ENCODE measurements around the gene C19orf18.

The C19orf18 gene

GRCh38 chr19:57992841-57993240 lies 18.5 kb upstream of the C19orf18 start:
- no peaks in the 10 kb centered on the region for H3K27me3 Mint-ChIP-seq
- no peak overlapping the region for H3K27ac Mint-ChIP-seq
- H3K36me3 Mint-ChIP-seq (ENCODE audit: low read depth) = peaks cover 84% of the 10 kb centered on the region
- DNase-seq (no peak), ATAC-seq (no peak)
- H3K4me3 Mint-ChIP-seq = no peak overlapping the region
- H3K9me3 Mint-ChIP-seq = peaks cover 56% of the 10 kb centered on the region
- H3K4me1 Mint-ChIP-seq = no peaks in the 10 kb centered on the region

GRCh38 chr19:57978586-57979289 lies 4.4 kb upstream of the C19orf18 start:
- Mint-ChIP-seq H3K27me3 (no peaks in the 10 kb centered on the region), H3K4me1 (no peaks in the 10 kb centered on the region), H3K27ac (no peak overlapping the region), H3K9me3 (peaks cover 84% of the 10 kb centered on the region), H3K4me3 (no peak overlapping the region), H3K36me3 (ENCODE audit: low read depth) (peaks cover 93% of the 10 kb centered on the region)
- ATAC-seq (no peak), DNase-seq (no peak)

- no peak overlapping the region for H3K27ac Mint-ChIP-seq
- H3K4me1 Mint-ChIP-seq = no peaks in the 10 kb centered on the region
- H3K27me3 Mint-ChIP-seq = no peaks in the 10 kb centered on the region
- DNase-seq (no peak), ATAC-seq (no peak)
- H3K9me3 Mint-ChIP-seq = peaks cover 43% of the 10 kb centered on the region
- no peak overlapping the region for H3K4me3 Mint-ChIP-seq
- H3K36me3 Mint-ChIP-seq (ENCODE audit: low read depth) = peaks cover 40% of the 10 kb centered on the region
Measured at GRCh38 chr19:57964761-57965160, 9.6 kb downstream of the C19orf18 start.

- Mint-ChIP-seq H3K36me3 (ENCODE audit: low read depth) (peaks cover 35% of the 10 kb centered on the region), H3K4me1 (no peaks in the 10 kb centered on the region), H3K9me3 (peaks cover 48% of the 10 kb centered on the region), H3K27me3 (no peaks in the 10 kb centered on the region), H3K27ac (no peak overlapping the region), H3K4me3 (no peak overlapping the region)
- no peak for ATAC-seq
- no peak for DNase-seq
Measured at GRCh38 chr19:57961785-57962184, 12.5 kb downstream of the C19orf18 start.

- H3K27me3 Mint-ChIP-seq = no peaks in the 10 kb centered on the region
- H3K27ac Mint-ChIP-seq = no peak overlapping the region
- peaks cover 25% of the 10 kb centered on the region for H3K36me3 Mint-ChIP-seq (ENCODE audit: low read depth)
- peaks cover 35% of the 10 kb centered on the region for H3K9me3 Mint-ChIP-seq
- DNase-seq (no peak), ATAC-seq (no peak)
- H3K4me1 Mint-ChIP-seq = no peaks in the 10 kb centered on the region
- no peak overlapping the region for H3K4me3 Mint-ChIP-seq
Measured at GRCh38 chr19:57954996-57955395, 19.3 kb downstream of the C19orf18 start.

- ATAC-seq = no peak
- Mint-ChIP-seq H3K4me3 (no peak overlapping the region), H3K27me3 (no peaks in the 10 kb centered on the region), H3K36me3 (ENCODE audit: low read depth) (peaks cover 33% of the 10 kb centered on the region), H3K27ac (no peak overlapping the region), H3K9me3 (peaks cover 26% of the 10 kb centered on the region), H3K4me1 (peaks cover 23% of the 10 kb centered on the region)
- DNase-seq = no peak
Measured at GRCh38 chr19:57949702-57950101, 24.6 kb downstream of the C19orf18 start.

GRCh38 chr19:57949296-57949695 lies 25.0 kb downstream of the C19orf18 start:
- Mint-ChIP-seq H3K4me1 (peaks cover 23% of the 10 kb centered on the region), H3K4me3 (no peak overlapping the region), H3K9me3 (peaks cover 26% of the 10 kb centered on the region), H3K27me3 (no peaks in the 10 kb centered on the region), H3K36me3 (ENCODE audit: low read depth) (peaks cover 35% of the 10 kb centered on the region), H3K27ac (no peak overlapping the region)
- DNase-seq = no peak
- no peak for ATAC-seq

- Mint-ChIP-seq H3K4me1 (peaks cover 23% of the 10 kb centered on the region), H3K36me3 (ENCODE audit: low read depth) (peaks cover 50% of the 10 kb centered on the region), H3K4me3 (peak within 1 kb of the TSS; percentile 91), H3K9me3 (peaks cover 40% of the 10 kb centered on the region), H3K27ac (peak within 1 kb of the TSS; percentile 89), H3K27me3 (no peaks in the 10 kb centered on the region)
- ATAC-seq = peak; percentile 97
- DNase-seq = peak; percentile 92
Measured at GRCh38 chr19:57947419-57948134, 26.8 kb downstream of the C19orf18 start, which contains the start of gene ZNF256. ZNF256 (minus strand) TSS chr19:57947706; CDS start chr19:57947474, 232 bp downstream.

GRCh38 chr19:57947088-57947418 lies 27.3 kb downstream of the C19orf18 start:
- H3K27me3 Mint-ChIP-seq = no peaks in the 10 kb centered on the region
- H3K27ac Mint-ChIP-seq = peak overlapping the region; percentile 23
- DNase-seq (no peak), ATAC-seq (peak; percentile 6)
- peaks cover 23% of the 10 kb centered on the region for H3K4me1 Mint-ChIP-seq
- peaks cover 55% of the 10 kb centered on the region for H3K36me3 Mint-ChIP-seq (ENCODE audit: low read depth)
- H3K9me3 Mint-ChIP-seq = peaks cover 45% of the 10 kb centered on the region
- peak overlapping the region; percentile 91 for H3K4me3 Mint-ChIP-seq

- Mint-ChIP-seq H3K27ac (peak overlapping the region; percentile 24), H3K9me3 (peaks cover 49% of the 10 kb centered on the region), H3K36me3 (ENCODE audit: low read depth) (peaks cover 62% of the 10 kb centered on the region), H3K4me3 (peak overlapping the region; percentile 91), H3K27me3 (no peaks in the 10 kb centered on the region), H3K4me1 (peaks cover 23% of the 10 kb centered on the region)
- ATAC-seq (no peak), DNase-seq (no peak)
Measured at GRCh38 chr19:57946316-57946715, 28.0 kb downstream of the C19orf18 start.

GRCh38 chr19:57941593-57941992 lies 32.7 kb downstream of the C19orf18 start:
- Mint-ChIP-seq H3K9me3 (peaks cover 68% of the 10 kb centered on the region), H3K4me3 (no peak overlapping the region), H3K4me1 (peaks cover 11% of the 10 kb centered on the region), H3K36me3 (ENCODE audit: low read depth) (peaks cover 88% of the 10 kb centered on the region), H3K27me3 (no peaks in the 10 kb centered on the region), H3K27ac (no peak overlapping the region)
- no peak for DNase-seq
- no peak for ATAC-seq

GRCh38 chr19:57935731-57936130 lies 38.6 kb downstream of the C19orf18 start:
- Mint-ChIP-seq H3K36me3 (ENCODE audit: low read depth) (peaks cover 68% of the 10 kb centered on the region), H3K9me3 (peaks cover 56% of the 10 kb centered on the region), H3K27ac (no peak overlapping the region), H3K4me1 (peaks cover 6% of the 10 kb centered on the region), H3K4me3 (no peak overlapping the region), H3K27me3 (no peaks in the 10 kb centered on the region)
- DNase-seq = no peak
- no peak for ATAC-seq

- Mint-ChIP-seq H3K27ac (peak within 1 kb of the TSS; percentile 60), H3K4me1 (peaks cover 6% of the 10 kb centered on the region), H3K36me3 (ENCODE audit: low read depth) (peaks cover 68% of the 10 kb centered on the region), H3K9me3 (peaks cover 62% of the 10 kb centered on the region), H3K27me3 (no peaks in the 10 kb centered on the region), H3K4me3 (peak within 1 kb of the TSS; percentile 78)
- DNase-seq (peak; percentile 32), ATAC-seq (peak; percentile 89)
Measured at GRCh38 chr19:57934820-57935665, 39.3 kb downstream of the C19orf18 start, which contains the start of gene ZNF418. ZNF418 (minus strand) TSS chr19:57935402; CDS start chr19:57933822, 1,580 bp downstream.

GRCh38 chr19:57927587-57927986 lies 46.7 kb downstream of the C19orf18 start:
- no peak overlapping the region for H3K27ac Mint-ChIP-seq
- H3K27me3 Mint-ChIP-seq = no peaks in the 10 kb centered on the region

More at GRCh38 chr19:57927587-57927986, 46.7 kb downstream of the C19orf18 start:
- DNase-seq = no peak
- ATAC-seq = no peak
- Mint-ChIP-seq H3K4me1 (no peaks in the 10 kb centered on the region), H3K36me3 (ENCODE audit: low read depth) (peaks cover 57% of the 10 kb centered on the region), H3K9me3 (peaks cover 64% of the 10 kb centered on the region), H3K4me3 (no peak overlapping the region)

Measured in activated naive CD8-positive, alpha-beta T cell treated with anti-CD3 and anti-CD28 coated beads, Interleukin-2, amount 50 U/mL, for 24 hours (primary cell).